Fibroblast of peridontal ligament (primary cell): ENCODE measurements around the gene TMED8.
A peak's percentile ranks its signal among the peaks of the same experiment; 100 is the strongest.
"Not testable (repeated sequence)": the region's sequence is repeated elsewhere in the genome, so short reads cannot be mapped to it uniquely, and the experiment has no call there.

Experiments
- DNase-seq: peaks from one replicate; pipeline ENCODE4 v3.0.0-alpha.2; 2010; ENCODE audit errors: extremely low read depth

The TMED8 gene

DNA sequence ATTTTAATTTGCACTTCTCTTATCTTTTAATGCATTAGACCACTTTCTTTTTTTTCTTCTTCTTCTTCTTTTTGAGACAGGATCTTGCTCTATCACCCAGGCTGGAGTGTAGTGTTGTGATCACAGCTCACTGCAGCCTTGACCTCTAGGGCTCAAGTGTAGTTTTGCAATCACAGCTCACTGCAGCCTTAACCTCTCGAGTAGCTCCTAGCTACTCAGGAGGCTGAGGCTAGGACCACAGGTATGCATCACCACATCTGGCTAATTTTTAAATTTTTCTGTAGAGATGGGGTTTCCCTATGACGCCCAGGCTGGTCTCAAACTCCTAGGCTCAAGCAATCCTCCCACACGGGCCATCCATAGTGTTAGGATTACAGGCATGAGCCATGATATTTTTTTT is 12.7 kb downstream of the TMED8 start:
- no peak for DNase-seq

- peak; percentile 65 for DNase-seq
These were observed 17.3 kb downstream of the TMED8 start for GRCh38 chr14:77359626-77360025.

- no peak for DNase-seq
These were observed 20.0 kb downstream of the TMED8 start for GRCh38 chr14:77356899-77357298.

DNA sequence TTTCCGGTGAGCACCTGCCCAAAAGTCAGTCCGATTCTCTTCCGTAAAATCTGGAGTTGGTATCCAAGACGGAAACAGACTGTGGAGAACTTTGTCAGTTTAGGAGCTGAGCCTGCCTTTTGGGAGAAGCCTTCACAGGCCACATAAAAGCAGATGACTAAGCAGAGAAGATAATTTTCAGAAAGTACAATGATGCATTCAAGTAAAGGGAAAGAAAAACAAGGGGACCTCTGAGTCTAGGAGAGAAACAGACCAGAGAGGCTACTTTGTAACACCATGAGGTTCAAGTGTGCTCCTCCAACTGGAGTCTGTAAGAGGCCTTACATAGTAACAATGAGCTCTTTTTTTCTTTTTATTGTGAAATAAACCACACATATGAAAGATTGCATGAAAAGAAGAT is 21.1 kb downstream of the TMED8 start:
- no peak for DNase-seq

DNA sequence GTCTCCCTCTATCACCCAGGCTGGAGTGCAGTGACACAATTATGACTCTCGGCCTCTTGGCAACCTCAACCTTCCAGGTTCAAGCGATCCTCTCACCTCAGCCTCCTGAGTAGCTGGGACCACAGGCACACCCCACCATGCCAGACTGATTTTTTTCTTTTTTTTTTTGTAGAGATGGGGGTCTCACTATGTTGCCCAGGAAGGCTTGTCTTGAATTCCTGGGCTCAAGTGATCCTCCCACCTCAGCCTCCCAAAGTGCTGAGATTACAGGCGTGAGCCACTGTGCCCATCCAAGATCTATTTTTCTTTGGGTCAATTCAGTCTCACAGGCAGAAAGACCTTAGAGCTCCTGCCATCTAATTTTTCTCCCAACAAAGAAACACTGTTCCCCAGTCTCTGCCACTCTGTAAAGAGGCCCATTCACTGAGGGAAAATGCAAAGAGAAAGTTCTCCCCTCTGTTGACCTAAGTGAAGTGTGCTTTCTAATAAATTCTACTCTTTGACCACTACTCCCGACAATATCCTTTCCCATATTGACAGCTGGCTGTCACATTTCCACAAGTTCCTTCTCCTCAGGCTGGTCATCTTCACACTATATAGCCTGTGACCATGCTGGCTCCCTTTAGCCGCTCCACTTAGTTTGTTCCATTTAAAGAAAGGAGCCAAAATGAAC is 23.3 kb downstream of the TMED8 start:
- no peak for DNase-seq

DNA sequence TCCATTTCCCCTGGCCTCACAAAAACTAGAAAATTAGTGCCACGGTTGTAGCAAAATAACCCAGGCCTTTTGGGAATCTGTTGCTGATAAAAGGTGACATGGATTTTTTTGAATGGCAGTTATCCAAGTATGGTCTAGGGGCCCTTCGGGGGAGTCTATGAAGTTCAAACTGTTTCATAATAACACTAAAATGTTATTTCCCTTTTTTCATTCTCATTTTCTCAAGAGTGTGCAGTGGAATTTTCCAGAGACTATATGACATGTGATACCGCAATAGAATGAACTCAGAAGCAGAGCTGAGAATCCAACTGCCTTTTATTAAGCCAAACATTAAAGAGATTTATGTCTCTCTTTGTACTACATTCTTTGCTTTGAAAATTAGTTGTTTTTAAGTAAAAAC is 29.1 kb downstream of the TMED8 start:
- no peak for DNase-seq

- DNase-seq: no peak
These were observed 30.4 kb downstream of the TMED8 start for GRCh38 chr14:77346495-77346894.

DNA sequence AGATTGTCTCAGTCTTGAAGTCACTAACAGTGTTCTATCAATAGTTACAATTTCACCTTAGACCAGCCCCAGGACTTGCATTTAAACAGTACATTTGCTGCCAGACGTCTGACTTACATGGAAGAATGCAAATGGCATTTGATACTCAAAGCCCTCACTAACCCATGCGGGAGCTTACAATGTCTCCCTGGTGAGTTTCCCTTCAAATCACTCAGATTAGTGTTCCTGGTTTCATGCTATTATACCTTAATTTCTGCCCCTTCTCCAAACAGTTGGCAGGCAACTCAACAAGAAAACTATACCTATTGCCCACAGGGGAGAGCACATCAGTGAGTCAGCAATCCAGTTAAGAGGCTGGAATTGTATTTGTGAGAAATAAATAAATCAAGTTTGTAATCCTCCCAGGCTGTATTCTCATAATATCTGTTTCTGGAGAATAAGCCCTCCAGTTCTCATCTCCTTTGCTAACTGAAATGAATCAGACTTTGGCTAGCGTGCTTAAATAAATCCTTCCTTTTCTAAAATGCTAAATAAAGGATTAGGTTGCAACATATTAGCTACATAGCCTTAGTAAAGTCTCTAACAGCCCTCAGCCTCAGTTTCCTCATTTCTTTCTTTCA is 32.4 kb downstream of the TMED8 start:
- peak; percentile 38 for DNase-seq

GRCh38 chr14:77343662-77344061 is 33.2 kb downstream of the TMED8 start:
- no peak for DNase-seq

- DNase-seq: no peak
These were observed 34.0 kb downstream of the TMED8 start for GRCh38 chr14:77342726-77343397.

GRCh38 chr14:77340389-77340788 is 36.5 kb downstream of the TMED8 start:
- DNase-seq: no peak

DNA sequence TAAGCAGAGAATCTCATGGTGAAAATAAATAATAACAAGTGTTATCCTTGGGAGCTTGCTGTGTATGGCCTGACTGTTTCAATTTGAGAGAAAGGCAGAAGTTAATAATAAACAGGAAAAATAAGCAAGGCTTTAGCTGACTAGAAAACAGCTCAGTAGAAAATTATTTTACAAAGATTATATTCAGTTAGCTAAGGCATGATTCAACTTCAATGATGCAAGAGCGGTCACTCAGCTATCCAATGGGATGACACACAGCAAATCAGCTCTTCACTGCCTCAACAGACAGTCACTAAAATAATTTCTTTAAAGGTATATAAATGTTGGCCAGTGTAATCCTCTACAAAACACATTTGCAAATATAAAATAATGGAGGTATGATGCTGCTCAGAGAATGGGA is 37.5 kb downstream of the TMED8 start:
- peak; percentile 73 for DNase-seq

GRCh38 chr14:77338302-77338701 is 38.6 kb downstream of the TMED8 start:
- DNase-seq: no peak

- DNase-seq: no peak
These were observed 39.0 kb downstream of the TMED8 start for GRCh38 chr14:77337880-77338279.

DNA sequence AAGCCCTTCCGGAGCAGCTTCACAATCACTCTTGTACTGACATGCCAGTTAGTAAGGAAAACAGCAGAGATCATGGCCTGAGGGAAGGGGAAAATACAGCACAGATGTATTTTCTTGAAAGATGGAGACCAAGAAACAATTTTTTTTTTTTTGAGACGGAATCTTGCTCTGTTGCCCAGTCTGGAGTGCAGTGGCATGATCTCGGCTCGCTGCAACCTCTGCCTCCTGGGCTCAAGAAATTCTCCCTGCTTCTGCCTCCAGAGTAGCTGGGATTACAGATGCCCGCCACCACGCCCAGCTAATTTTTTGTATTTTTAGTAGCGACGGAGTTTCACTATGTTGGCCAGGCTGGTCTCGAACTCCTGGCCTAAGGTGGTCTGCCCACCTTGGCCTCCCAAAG is 39.6 kb downstream of the TMED8 start:
- DNase-seq: not testable (repeated sequence)

DNA sequence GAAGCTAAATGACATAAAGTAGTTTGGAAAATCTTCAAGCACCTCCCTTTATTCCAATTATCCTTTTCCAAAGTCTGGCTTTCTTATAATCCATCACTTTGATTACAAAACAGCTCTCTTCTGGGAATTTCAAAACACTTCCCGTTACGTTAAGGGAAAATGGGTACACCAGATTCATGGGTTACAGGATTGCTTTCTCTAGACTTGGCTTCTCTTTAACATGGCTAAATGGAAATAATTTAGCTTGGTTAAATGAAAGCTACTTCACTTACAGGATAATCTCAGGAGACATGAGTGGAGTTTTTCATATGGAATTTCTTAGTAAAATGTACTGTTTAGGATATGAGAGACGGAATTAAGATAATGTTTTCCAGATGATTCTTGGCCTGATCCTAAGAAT is 41.3 kb downstream of the TMED8 start:
- DNase-seq: no peak

GRCh38 chr14:77329872-77330271 is 47.0 kb downstream of the TMED8 start:
- no peak for DNase-seq

- DNase-seq: no peak
These were observed 49.8 kb downstream of the TMED8 start for GRCh38 chr14:77327111-77327510.

- no peak for DNase-seq
These were observed 51.2 kb downstream of the TMED8 start for GRCh38 chr14:77325746-77326094.

DNA sequence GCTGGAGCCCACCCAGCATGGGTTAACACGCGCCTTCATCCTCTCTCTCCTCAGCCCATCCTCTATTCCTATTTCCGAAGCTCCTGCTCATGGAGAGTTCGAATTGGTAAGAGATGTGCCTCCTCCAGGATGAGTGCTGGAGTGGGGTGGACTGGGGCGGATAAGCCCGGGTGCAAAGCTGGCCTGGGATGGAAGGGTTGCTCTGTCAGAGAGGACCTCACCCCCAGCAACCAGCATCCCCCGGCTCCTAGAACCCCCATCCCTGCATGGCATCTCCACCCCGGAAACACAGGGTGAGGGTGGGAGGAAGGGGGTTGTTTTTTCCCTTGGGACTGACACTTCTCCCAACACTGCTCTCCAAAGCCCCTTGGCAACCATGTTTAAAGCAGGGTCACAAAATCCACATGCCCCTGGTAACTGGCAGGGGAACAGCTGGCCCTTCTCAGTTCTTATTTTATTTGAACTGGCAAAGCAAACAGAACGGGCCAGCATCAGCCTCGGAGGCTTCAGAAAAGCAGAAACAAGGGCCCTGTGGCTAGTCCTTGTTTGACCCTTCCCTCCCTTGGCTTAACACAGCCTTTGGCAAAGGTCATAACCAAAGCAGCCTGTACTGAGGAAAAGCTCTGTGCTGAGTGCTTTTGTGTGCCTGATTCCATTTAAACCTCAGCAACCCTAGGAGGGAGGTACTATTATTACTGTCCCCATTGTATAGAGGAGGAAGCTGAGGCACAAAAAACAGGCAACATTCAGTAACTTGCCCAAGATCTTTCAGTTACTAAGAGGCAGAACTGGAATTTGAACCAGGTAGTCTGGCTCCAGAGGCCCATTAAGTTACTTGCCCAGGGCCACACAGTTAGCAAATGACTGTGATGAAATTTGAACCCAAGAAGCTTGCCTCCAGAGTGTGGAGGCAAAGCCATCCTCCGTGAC is 51.8 kb downstream of the TMED8 start:
- DNase-seq: no peak

DNA sequence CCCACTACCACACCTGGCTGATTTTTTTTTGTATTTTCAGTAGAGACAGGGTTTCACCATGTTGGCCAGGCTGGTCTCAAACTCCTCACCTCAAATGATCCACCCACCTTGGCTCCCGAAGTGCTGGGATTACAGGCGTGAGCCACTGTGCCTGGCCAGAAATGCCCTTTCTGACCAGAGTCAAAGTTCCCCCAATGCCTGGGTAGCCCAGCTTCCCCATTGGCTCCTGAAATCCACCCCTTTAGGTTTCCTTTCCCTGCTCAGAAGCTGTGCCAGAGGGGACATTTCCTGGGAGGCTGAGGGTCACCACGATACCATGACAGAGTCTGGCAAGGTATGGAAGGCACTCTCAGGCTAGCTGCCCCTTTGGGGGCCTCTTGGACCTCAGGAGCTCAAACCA is 52.6 kb downstream of the TMED8 start:
- DNase-seq: no peak

GRCh38 chr14:77323571-77323970 is 53.3 kb downstream of the TMED8 start:
- no peak for DNase-seq
